Keratinocyte (primary cell): ENCODE measurements around the gene TCP1. TPM values are rescaled to one million over a fixed set of nuclear protein-coding genes. Genes with fewer than 3 reads are reported as not detected.

ENCODE experiments used
- DNase-seq: peaks from one replicate; pipeline ENCODE4 v3.0.0-alpha.2; 2011; ENCODE audit warnings: low read depth, missing footprints, low spot score
- FAIRE-seq: peaks from 2 replicates; lab custom pipeline; 2011; peaks lifted over from hg19 to GRCh38; lab: Jason Lieb, UNC
- H2AFZ ChIP-seq: 2 replicates; pipeline ENCODE4 v1.6.0; 2012; ENCODE audit warnings: low read length, control low read depth, inconsistent platforms; ENCODE audit not compliant: control insufficient read depth
- H3K27ac ChIP-seq: 2 replicates; pipeline ENCODE4 v1.5.1; 2011; ENCODE audit warnings: low read length; ENCODE audit not compliant: control insufficient read depth, insufficient read depth
- H3K27me3 ChIP-seq: 3 replicates; pipeline ENCODE4 v1.6.0; 2011; ENCODE audit warnings: low read length; ENCODE audit not compliant: control insufficient read depth, insufficient read depth; ENCODE audit errors: extremely low read depth
- H3K36me3 ChIP-seq, 2 experiments: 2 replicates in 1 of 2; 3 replicates in 1 of 2; pipeline ENCODE4 v1.5.1; 2011; ENCODE audit warnings: low read length in 2 of 2, mild to moderate bottlenecking in 1 of 2; ENCODE audit not compliant: control insufficient read depth in 2 of 2, insufficient read depth in 2 of 2; ENCODE audit errors: extremely low read depth in 1 of 2
- H3K4me1 ChIP-seq: 3 replicates; pipeline ENCODE4 v1.5.1; 2011; ENCODE audit warnings: low read length; ENCODE audit not compliant: control insufficient read depth, insufficient read depth; ENCODE audit errors: extremely low read depth
- H3K4me2 ChIP-seq: 3 replicates; pipeline ENCODE4 v1.6.0; 2011; ENCODE audit warnings: low read depth, low read length; ENCODE audit not compliant: control insufficient read depth, insufficient read depth; ENCODE audit errors: extremely low read depth
- H3K4me3 ChIP-seq, 3 experiments: fragments of 200-600 bp in 1 of 3; sonication (generic) in 1 of 3; 2 replicates in 2 of 3; 3 replicates in 1 of 3; pipeline ENCODE4 v1.5.1; 2011 to 2016; ENCODE audit warnings: low read length in 3 of 3, mild to moderate bottlenecking in 3 of 3, control low read depth in 2 of 3, inconsistent platforms in 1 of 3, low read depth in 1 of 3, mixed read lengths in 1 of 3, mixed run types in 1 of 3, moderate library complexity in 1 of 3; ENCODE audit not compliant: control insufficient read depth in 2 of 3, insufficient read depth in 2 of 3; ENCODE audit errors: extremely low read depth in 1 of 3
- H3K79me2 ChIP-seq: 2 replicates; pipeline ENCODE4 v1.6.0; 2012; ENCODE audit warnings: low read length; ENCODE audit not compliant: control insufficient read depth, insufficient read depth
- H3K9ac ChIP-seq: 3 replicates; pipeline ENCODE4 v1.6.0; 2011; ENCODE audit warnings: low read length; ENCODE audit not compliant: control insufficient read depth, insufficient read depth; ENCODE audit errors: extremely low read depth
- H3K9me1 ChIP-seq: 3 replicates; pipeline ENCODE4 v1.6.0; 2011; ENCODE audit warnings: low read length; ENCODE audit not compliant: control insufficient read depth, insufficient read depth; ENCODE audit errors: extremely low read depth
- H3K9me3 ChIP-seq: 2 replicates; pipeline ENCODE4 v1.5.1; 2012; ENCODE audit warnings: low read depth, low read length; ENCODE audit not compliant: control insufficient read depth
- H4K20me1 ChIP-seq: 3 replicates; pipeline ENCODE4 v1.6.0; 2011; ENCODE audit warnings: low read length; ENCODE audit not compliant: control insufficient read depth, insufficient read depth; ENCODE audit errors: extremely low read depth
- EZH2 ChIP-seq: IDR thresholded peaks from one replicate; pipeline ENCODE4 v1.6.1; 2012; ENCODE audit warnings: inconsistent platforms, mild to moderate bottlenecking, low read length, moderate library complexity
- dilution Hi-C: fragments of 300-500 bp; cut with MboI; formaldehyde crosslinking; loops from one replicate; pipeline ENCODE4 v1.7.0; 2020; ENCODE audit warnings: low sequenced_read_pairs; ENCODE audit not compliant: extremely low pct_ligation_motif_present
- polyA plus RNA-seq, 5 experiments: library from polyadenylated mRNA; depleted of rRNA in 3 of 5; stranded (reverse) in 3 of 5; stranded (forward) in 1 of 5; unstranded in 1 of 5; fragments of >200 nt; gene quantifications; 1 replicate in 1 of 5; 2 replicates in 3 of 5; 3 replicates in 1 of 5; pipeline versions ENCODE4 v1.2.1 to v1.2.3, GENCODE V29; 2011 to 2012; ENCODE audit warnings: missing spikeins in 2 of 5, low read depth in 1 of 5, low replicate concordance in 1 of 5
- TF ChIP-seq, protein P1 (sequence below), 3 experiments: IDR thresholded peaks in 1 of 3; conservative IDR thresholded peaks in 1 of 3; optimal IDR thresholded peaks in 1 of 3; 2 replicates in 2 of 3; 3 replicates in 1 of 3; pipeline versions ENCODE3 to v1.5.1; 2011; ENCODE audit warnings: low read length in 3 of 3, mild to moderate bottlenecking in 3 of 3, moderate library complexity in 2 of 3, control low read depth in 1 of 3, inconsistent platforms in 1 of 3; ENCODE audit not compliant: insufficient read depth in 2 of 3; ENCODE audit errors: extremely low read depth in 1 of 3

TCP1 gene
- polyA plus RNA-seq, 1 donor (not counting 4 experiments of a cell fraction or from before 2014, with no cell fraction given), result 174 TPM

DNA sequence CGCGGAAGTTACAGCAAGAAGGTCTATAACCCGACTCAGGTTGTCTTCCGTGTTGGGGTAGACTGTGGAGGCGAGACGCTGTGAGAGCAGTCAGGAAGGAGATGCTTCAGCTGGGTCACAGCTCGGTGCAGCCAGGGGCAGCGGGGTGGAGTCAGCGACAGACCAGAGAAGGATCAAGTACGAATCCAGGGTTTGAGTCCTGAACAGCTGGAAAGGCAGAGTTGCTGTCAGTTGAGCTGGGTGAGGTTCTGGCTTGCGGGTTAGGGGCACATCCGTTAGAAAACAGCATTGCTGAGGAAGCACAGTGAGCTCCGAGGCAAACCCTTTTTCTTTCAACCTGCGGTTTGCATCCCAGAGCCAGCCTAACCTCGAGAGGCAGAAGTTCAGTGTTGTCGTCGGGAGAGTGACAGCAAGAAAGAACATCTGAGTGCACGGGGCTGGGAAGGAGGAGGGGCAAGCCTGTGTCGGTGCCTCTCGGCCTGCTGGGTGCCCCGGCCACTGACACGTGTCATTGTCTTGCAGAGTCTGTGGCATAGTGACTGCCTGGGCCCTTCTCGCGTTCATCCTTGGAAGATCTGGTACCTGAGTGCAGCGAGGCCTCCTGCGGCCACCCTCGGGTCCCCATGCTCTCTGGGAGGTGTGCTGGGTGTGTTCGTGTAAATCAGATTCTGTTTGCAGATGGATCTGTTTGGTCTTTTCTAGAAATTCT, 30.7 kb upstream of the TCP1 start:
- DNase-seq, result no peak
- dilution Hi-C loops, result no loop called here
- H3K9me3 ChIP-seq, result no peaks in the 10 kb centered on the region
- H2AFZ ChIP-seq, result no peak overlapping the region
- H4K20me1 ChIP-seq, result no peaks in the 10 kb centered on the region
- no peaks in the 10 kb centered on the region for H3K27me3 ChIP-seq
- no peaks in the 10 kb centered on the region for H3K79me2 ChIP-seq
- H3K4me1 ChIP-seq, result no peaks in the 10 kb centered on the region
- no peak overlapping the region for H3K9ac ChIP-seq
- H3K36me3 ChIP-seq, result no peaks in the 10 kb centered on the region
- H3K9me1 ChIP-seq, result no peaks in the 10 kb centered on the region
- no peak overlapping the region for H3K4me2 ChIP-seq
- H3K4me3 ChIP-seq, result no peak overlapping the region
- TF ChIP-seq EZH2, result no peak
- TF ChIP-seq, protein P1, sequence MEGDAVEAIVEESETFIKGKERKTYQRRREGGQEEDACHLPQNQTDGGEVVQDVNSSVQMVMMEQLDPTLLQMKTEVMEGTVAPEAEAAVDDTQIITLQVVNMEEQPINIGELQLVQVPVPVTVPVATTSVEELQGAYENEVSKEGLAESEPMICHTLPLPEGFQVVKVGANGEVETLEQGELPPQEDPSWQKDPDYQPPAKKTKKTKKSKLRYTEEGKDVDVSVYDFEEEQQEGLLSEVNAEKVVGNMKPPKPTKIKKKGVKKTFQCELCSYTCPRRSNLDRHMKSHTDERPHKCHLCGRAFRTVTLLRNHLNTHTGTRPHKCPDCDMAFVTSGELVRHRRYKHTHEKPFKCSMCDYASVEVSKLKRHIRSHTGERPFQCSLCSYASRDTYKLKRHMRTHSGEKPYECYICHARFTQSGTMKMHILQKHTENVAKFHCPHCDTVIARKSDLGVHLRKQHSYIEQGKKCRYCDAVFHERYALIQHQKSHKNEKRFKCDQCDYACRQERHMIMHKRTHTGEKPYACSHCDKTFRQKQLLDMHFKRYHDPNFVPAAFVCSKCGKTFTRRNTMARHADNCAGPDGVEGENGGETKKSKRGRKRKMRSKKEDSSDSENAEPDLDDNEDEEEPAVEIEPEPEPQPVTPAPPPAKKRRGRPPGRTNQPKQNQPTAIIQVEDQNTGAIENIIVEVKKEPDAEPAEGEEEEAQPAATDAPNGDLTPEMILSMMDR (optimal IDR thresholded peaks at IDR 0.05 in 1 of 3, IDR thresholded peaks at IDR 0.05 in 1 of 3, conservative IDR thresholded peaks at IDR 0.05 in 1 of 3; ENCODE audit: extremely low read depth in 1 of 3, insufficient read depth in 2 of 3, low read length in 3 of 3), result no peak
- no peak overlapping the region for H3K27ac ChIP-seq
- no peak for FAIRE-seq

DNA sequence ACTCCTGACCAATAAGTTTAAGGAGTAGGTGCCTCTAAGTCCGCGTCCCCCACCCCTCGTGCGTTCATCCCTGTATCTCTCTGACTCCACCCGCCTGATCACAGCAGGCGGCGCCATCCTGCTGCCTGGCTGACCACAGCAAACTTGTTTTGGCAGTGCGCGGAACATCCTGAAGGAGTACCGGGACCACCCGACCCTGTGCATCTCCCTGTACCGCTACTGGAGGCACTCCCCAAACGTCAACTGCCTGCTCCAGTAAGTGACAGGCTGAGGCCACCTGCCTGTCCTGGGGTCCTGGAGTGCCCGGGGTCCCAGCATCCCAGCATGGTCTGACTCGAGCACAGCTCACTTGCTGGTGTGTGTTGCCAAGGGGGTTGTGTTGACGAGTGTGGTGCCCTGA, 29.7 kb upstream of the TCP1 start:
- no peaks in the 10 kb centered on the region for H3K9me3 ChIP-seq
- no peak for TF ChIP-seq EZH2
- TF ChIP-seq, protein P1 (optimal IDR thresholded peaks at IDR 0.05 in 1 of 3, IDR thresholded peaks at IDR 0.05 in 1 of 3, conservative IDR thresholded peaks at IDR 0.05 in 1 of 3; ENCODE audit: extremely low read depth in 1 of 3, insufficient read depth in 2 of 3, low read length in 3 of 3), result no peak
- no peaks in the 10 kb centered on the region for H3K36me3 ChIP-seq
- H3K4me1 ChIP-seq, result no peaks in the 10 kb centered on the region
- no peak overlapping the region for H2AFZ ChIP-seq
- H3K27me3 ChIP-seq, result no peaks in the 10 kb centered on the region
- H3K9me1 ChIP-seq, result no peaks in the 10 kb centered on the region
- dilution Hi-C loops, result no loop called here
- no peak for DNase-seq
- H3K27ac ChIP-seq, result no peak overlapping the region
- no peak overlapping the region for H3K4me3 ChIP-seq
- H3K9ac ChIP-seq, result no peak overlapping the region
- no peak for FAIRE-seq
- no peaks in the 10 kb centered on the region for H4K20me1 ChIP-seq
- no peaks in the 10 kb centered on the region for H3K79me2 ChIP-seq
- no peak overlapping the region for H3K4me2 ChIP-seq
